HG03575 (cell line): Measurements from ENCODE around the gene EHBP1.

Experiments
- ATAC-seq: cut with Tn5 transposase; IDR thresholded peaks from one replicate; pipeline ENCODE4 v1.9.1; 2021; ENCODE audit not compliant: unreplicated experiment, insufficient number of reproducible peaks, low FRiP score; ENCODE audit errors: extremely low read depth

The EHBP1 gene

GRCh38 chr2:62968168-62968567 is 262.7 kb downstream of the EHBP1 start:
- ATAC-seq, result no peak

GRCh38 chr2:62968668-62969067 is 263.2 kb downstream of the EHBP1 start:
- ATAC-seq, result no peak

GRCh38 chr2:62971936-62972335 is 266.4 kb downstream of the EHBP1 start:
- ATAC-seq, result no peak

GRCh38 chr2:62972601-62973000 is 267.1 kb downstream of the EHBP1 start:
- no peak for ATAC-seq

- ATAC-seq, result no peak
Measured at GRCh38 chr2:62974999-62975398, 269.5 kb downstream of the EHBP1 start.

GRCh38 chr2:62991605-62992004 is 286.1 kb downstream of the EHBP1 start:
- ATAC-seq, result no peak

- ATAC-seq, result no peak
Measured at GRCh38 chr2:62992561-62992960, 287.0 kb downstream of the EHBP1 start.

- ATAC-seq, result no peak
Measured at GRCh38 chr2:62994206-62994605, 288.7 kb downstream of the EHBP1 start.

- ATAC-seq, result no peak
Measured at GRCh38 chr2:62996534-62997186, 291.1 kb downstream of the EHBP1 start.

- ATAC-seq, result no peak
Measured at GRCh38 chr2:62998949-62999348, 293.4 kb downstream of the EHBP1 start.

- no peak for ATAC-seq
Measured at GRCh38 chr2:62999905-63000304, 294.4 kb downstream of the EHBP1 start.

GRCh38 chr2:63000801-63001200 is 295.3 kb downstream of the EHBP1 start:
- no peak for ATAC-seq

- no peak for ATAC-seq
Measured at GRCh38 chr2:63001576-63001975, 296.1 kb downstream of the EHBP1 start.

- ATAC-seq, result no peak
Measured at GRCh38 chr2:63003351-63003750, 297.8 kb downstream of the EHBP1 start.

- ATAC-seq, result no peak
Measured at GRCh38 chr2:63007813-63008458, 302.4 kb downstream of the EHBP1 start.

- no peak for ATAC-seq
Measured at GRCh38 chr2:63008838-63009237, 303.3 kb downstream of the EHBP1 start.

GRCh38 chr2:63009490-63009889 is 304.0 kb downstream of the EHBP1 start:
- ATAC-seq, result no peak

GRCh38 chr2:63012541-63012940 is 307.0 kb downstream of the EHBP1 start:
- ATAC-seq, result no peak

- ATAC-seq, result no peak
Measured at GRCh38 chr2:63013438-63013837, 307.9 kb downstream of the EHBP1 start.

- ATAC-seq, result no peak
Measured at GRCh38 chr2:63015389-63015788, 309.9 kb downstream of the EHBP1 start.

- ATAC-seq, result no peak
Measured at GRCh38 chr2:63018439-63018838, 312.9 kb downstream of the EHBP1 start.
